K562 (cell line): ENCODE data around the gene TTN. TPM values are rescaled to one million over a fixed set of nuclear protein-coding genes. Genes with fewer than 3 reads are reported as not detected.

ENCODE experiments used
- EP400 ChIP-seq: fragments of 450-650 bp; IDR thresholded peaks from 2 replicates; pipeline ENCODE4 v1.6.1; 2017; ENCODE audit warnings: antibody characterized with exemption, mild to moderate bottlenecking, moderate library complexity
- HNRNPUL1 ChIP-seq: fragments of 200-400 bp; formaldehyde crosslinking; IDR thresholded peaks from 2 replicates; pipeline ENCODE4 v1.6.1; 2017; ENCODE audit warnings: low read length
- JUN ChIP-seq, 2 experiments: sonication (generic) in 1 of 2; formaldehyde crosslinking in 1 of 2; IDR thresholded peaks; 2 replicates each; pipeline versions ENCODE4 v1.6.1 to v1.8.0; 2012 to 2022; ENCODE audit warnings: borderline replicate concordance in 2 of 2, mild to moderate bottlenecking in 2 of 2, improper control_type of control experiment in 1 of 2, low read depth in 1 of 2, low read length in 1 of 2, missing genetic modification reagents in 1 of 2
- MAX ChIP-seq: sonication (generic); formaldehyde crosslinking; IDR thresholded peaks from 2 replicates; pipeline ENCODE4 v1.9.0; 2022; ENCODE audit warnings: mild to moderate bottlenecking, missing genetic modification reagents
- PCBP2 ChIP-seq: fragments of 200-400 bp; formaldehyde crosslinking; IDR thresholded peaks from 2 replicates; pipeline ENCODE4 v1.6.1; 2018; ENCODE audit warnings: low read length, low read depth, mild to moderate bottlenecking, moderate library complexity; ENCODE audit not compliant: poor library complexity, severe bottlenecking
- RBM39 ChIP-seq: fragments of 200-400 bp; formaldehyde crosslinking; optimal IDR thresholded peaks from 2 replicates; pipeline ENCODE3; 2018; ENCODE audit warnings: low read depth, low read length
- THAP12 ChIP-seq: fragments of 250-450 bp; sonication (Bioruptor Pico); IDR thresholded peaks from 2 replicates; pipeline ENCODE4 v1.9.0; 2021; ENCODE audit warnings: mild to moderate bottlenecking, inconsistent platforms
- THRAP3 ChIP-seq: fragments of 450-650 bp; IDR thresholded peaks from 2 replicates; pipeline ENCODE4 v1.6.1; 2016; ENCODE audit warnings: mild to moderate bottlenecking, inconsistent platforms, borderline replicate concordance
- ZNF134 ChIP-seq: fragments of 250-450 bp; sonication (Bioruptor Pico); conservative IDR thresholded peaks from 2 replicates; pipeline ENCODE4 v1.4.0; 2020
- ZNF41 ChIP-seq: fragments of 250-450 bp; sonication (Bioruptor Pico); conservative IDR thresholded peaks from 2 replicates; pipeline ENCODE4 v1.4.0; 2020; ENCODE audit warnings: mild to moderate bottlenecking
- ZNF668 ChIP-seq: fragments of 250-450 bp; sonication (Bioruptor Pico); IDR thresholded peaks from 2 replicates; pipeline ENCODE4 v1.8.0; 2022; ENCODE audit warnings: mild to moderate bottlenecking, inconsistent platforms
- polyA plus RNA-seq, 8 experiments: library from polyadenylated mRNA; depleted of rRNA in 4 of 8; stranded (reverse) in 5 of 8; unstranded in 3 of 8; fragments of >200 nt; fragmentation: Nextera tagmentation in 2 of 8; fragmentation: Illumina TruSeq in 1 of 8; extraction: Ambion mirVana in 2 of 8; extraction: Trizol in 1 of 8; gene quantifications; 2 replicates each; pipeline versions ENCODE4 v1.2.1 to v1.2.3, GENCODE V29; 2011 to 2014; ENCODE audit warnings: inconsistent platforms in 1 of 8, missing spikeins in 1 of 8
- total RNA-seq, 7 experiments: library from RNA; depleted of rRNA in 6 of 7; stranded (reverse); fragments of >200 nt in 6 of 7; fragmentation: Illumina TruSeq in 2 of 7; extraction: Trizol in 2 of 7; gene quantifications; 2 replicates each; pipeline versions ENCODE4 v1.2.1 to v1.2.3, GENCODE V29; 2011 to 2021; ENCODE audit warnings: low replicate concordance in 1 of 7

Gene TTN
- total and polyA plus RNA-seq, 9 of the 15 experiments (the other 6 are each of a cell fraction or from before 2014, with no cell fraction given): under 0.01 to 0.20 (median 0.04) TPM; not detected in 1

GRCh38 chr2:178485356-178485755 is 321.9 kb downstream of the TTN start (continued):
- no peak for TF ChIP-seq THAP12 (CRISPR knock-in tag)
- no peak for TF ChIP-seq ZNF668 (CRISPR knock-in tag)
- TF ChIP-seq THRAP3: no peak
- no peak for TF ChIP-seq RBM39
- no peak for TF ChIP-seq HNRNPUL1
- TF ChIP-seq MAX: no peak
- no peak for TF ChIP-seq ZNF41 (CRISPR knock-in tag)
- no peak for TF ChIP-seq JUN (IDR thresholded peaks at IDR 0.05; ENCODE audit: borderline replicate concordance, low read depth, low read length)
- TF ChIP-seq JUN (CRISPR knock-in tag; IDR thresholded peaks at IDR 0.05; ENCODE audit: borderline replicate concordance): no peak
- TF ChIP-seq ZNF134 (CRISPR knock-in tag): no peak
- no peak for TF ChIP-seq PCBP2
- no peak for TF ChIP-seq EP400
